ENCODE data around the gene OXER1.

DNA sequence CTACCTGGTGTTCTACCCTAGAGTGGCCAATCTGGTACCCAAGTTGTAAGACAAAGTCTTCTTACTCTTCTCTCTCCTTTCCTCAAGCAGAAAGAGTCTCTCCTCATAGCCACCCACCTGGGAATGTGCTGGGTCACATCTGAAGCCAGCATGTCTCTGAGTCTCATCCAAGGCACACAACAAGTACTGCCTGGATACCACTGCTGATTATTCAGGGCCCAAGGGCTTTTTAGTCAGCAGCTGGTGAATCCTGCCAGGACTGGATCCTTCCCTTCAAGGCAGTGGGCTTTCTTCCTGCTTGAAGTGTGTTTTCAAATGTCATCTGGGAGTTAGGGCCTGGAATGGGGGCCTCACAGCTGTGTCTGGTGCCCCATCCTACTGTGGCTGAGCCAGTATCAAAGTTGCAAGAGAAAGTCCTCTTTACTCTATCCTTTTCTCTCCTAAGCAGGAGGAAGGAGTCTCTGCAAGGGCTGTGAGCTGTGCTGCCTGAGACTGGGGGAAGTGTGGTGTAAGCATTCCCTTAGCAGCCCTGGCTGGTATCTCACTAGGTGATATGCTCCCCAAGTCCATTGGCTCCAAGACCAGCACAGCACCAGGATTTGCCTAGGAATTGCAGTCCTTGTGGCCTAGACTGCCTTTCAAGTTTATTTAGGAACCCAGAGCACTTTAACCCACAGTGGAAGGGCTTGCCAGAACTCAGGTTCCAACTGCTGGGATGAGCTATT is 27.2 kb downstream of the OXER1 start:
- TF ChIP-seq, protein P1, sequence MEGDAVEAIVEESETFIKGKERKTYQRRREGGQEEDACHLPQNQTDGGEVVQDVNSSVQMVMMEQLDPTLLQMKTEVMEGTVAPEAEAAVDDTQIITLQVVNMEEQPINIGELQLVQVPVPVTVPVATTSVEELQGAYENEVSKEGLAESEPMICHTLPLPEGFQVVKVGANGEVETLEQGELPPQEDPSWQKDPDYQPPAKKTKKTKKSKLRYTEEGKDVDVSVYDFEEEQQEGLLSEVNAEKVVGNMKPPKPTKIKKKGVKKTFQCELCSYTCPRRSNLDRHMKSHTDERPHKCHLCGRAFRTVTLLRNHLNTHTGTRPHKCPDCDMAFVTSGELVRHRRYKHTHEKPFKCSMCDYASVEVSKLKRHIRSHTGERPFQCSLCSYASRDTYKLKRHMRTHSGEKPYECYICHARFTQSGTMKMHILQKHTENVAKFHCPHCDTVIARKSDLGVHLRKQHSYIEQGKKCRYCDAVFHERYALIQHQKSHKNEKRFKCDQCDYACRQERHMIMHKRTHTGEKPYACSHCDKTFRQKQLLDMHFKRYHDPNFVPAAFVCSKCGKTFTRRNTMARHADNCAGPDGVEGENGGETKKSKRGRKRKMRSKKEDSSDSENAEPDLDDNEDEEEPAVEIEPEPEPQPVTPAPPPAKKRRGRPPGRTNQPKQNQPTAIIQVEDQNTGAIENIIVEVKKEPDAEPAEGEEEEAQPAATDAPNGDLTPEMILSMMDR (IDR thresholded peaks at IDR 0.05) = no peak
- TF ChIP-seq POLR2AphosphoS5 (IDR thresholded peaks at IDR 0.05; ENCODE audit: low read depth, low read length) = no peak

Measured in Panc1 (cell line).